H9 (cell line): ENCODE measurements around the gene PLEKHA7. TPM values are rescaled to one million over a fixed set of nuclear protein-coding genes. Genes with fewer than 3 reads are reported as not detected.
A peak's percentile ranks its signal among the peaks of the same experiment; 100 is the strongest.

ENCODE experiments used
- DNase-seq: peaks from one replicate; pipeline ENCODE4 v3.0.0-alpha.2; 2017
- H2AFZ ChIP-seq: one replicate; pipeline ENCODE4 v1.6.1; 2013; ENCODE audit warnings: mild to moderate bottlenecking, low read length, control low read depth, moderate library complexity
- H2AK5ac ChIP-seq: 2 replicates; pipeline ENCODE4 v1.6.1; 2013; ENCODE audit warnings: low read length, control low read depth, mixed read lengths; ENCODE audit not compliant: insufficient read length
- H2BK120ac ChIP-seq: one replicate; pipeline ENCODE4 v1.6.1; 2013; ENCODE audit warnings: low read depth, mild to moderate bottlenecking, low read length, control low read depth, inconsistent platforms; ENCODE audit not compliant: poor library complexity, severe bottlenecking
- H2BK12ac ChIP-seq: 2 replicates; pipeline ENCODE4 v1.6.1; 2013; ENCODE audit warnings: low read length, control low read depth, mixed read lengths, low read depth; ENCODE audit not compliant: insufficient read length
- H2BK15ac ChIP-seq: 2 replicates; pipeline ENCODE4 v1.6.1; 2013; ENCODE audit warnings: low read depth, low read length, control low read depth
- H2BK20ac ChIP-seq: one replicate; pipeline ENCODE4 v1.6.1; 2013; ENCODE audit warnings: low read depth, mild to moderate bottlenecking, low read length, control low read depth, inconsistent platforms; ENCODE audit not compliant: poor library complexity, severe bottlenecking
- H2BK5ac ChIP-seq: 2 replicates; pipeline ENCODE4 v1.6.1; 2013; ENCODE audit warnings: low read length, control low read depth, mixed read lengths; ENCODE audit not compliant: insufficient read length
- H3K14ac ChIP-seq: 2 replicates; pipeline ENCODE4 v1.6.1; 2013; ENCODE audit warnings: low read length, control low read depth; ENCODE audit not compliant: insufficient read depth
- H3K18ac ChIP-seq: 2 replicates; pipeline ENCODE4 v1.6.1; 2013; ENCODE audit warnings: low read depth, mild to moderate bottlenecking, mixed read lengths, low read length, control low read depth; ENCODE audit not compliant: insufficient read length
- H3K23ac ChIP-seq: 2 replicates; pipeline ENCODE4 v1.6.1; 2013; ENCODE audit warnings: low read length, control low read depth, mixed read lengths, low read depth; ENCODE audit not compliant: insufficient read length
- H3K23me2 ChIP-seq: 2 replicates; pipeline ENCODE4 v1.6.1; 2013; ENCODE audit warnings: low read depth, mild to moderate bottlenecking, mixed read lengths, low read length, control low read depth; ENCODE audit not compliant: insufficient read length, poor library complexity, severe bottlenecking
- H3K27ac ChIP-seq: 2 replicates; pipeline ENCODE4 v1.5.1; 2013; ENCODE audit warnings: low read length, control low read depth, mixed read lengths, low read depth; ENCODE audit not compliant: insufficient read length
- H3K27me3 ChIP-seq: 2 replicates; pipeline ENCODE4 v1.6.1; 2013; ENCODE audit warnings: low read length, control low read depth, inconsistent platforms; ENCODE audit not compliant: insufficient read depth
- H3K4ac ChIP-seq: 2 replicates; pipeline ENCODE4 v1.6.1; 2013; ENCODE audit warnings: low read depth, mild to moderate bottlenecking, control low read depth, inconsistent platforms, low read length, moderate library complexity
- H3K4me1 ChIP-seq: 2 replicates; pipeline ENCODE4 v1.6.1; 2013; ENCODE audit warnings: low read length, control low read depth, inconsistent platforms; ENCODE audit not compliant: insufficient read depth
- H3K4me2 ChIP-seq: 2 replicates; pipeline ENCODE4 v1.6.1; 2013; ENCODE audit warnings: low read length, control low read depth, mixed read lengths; ENCODE audit not compliant: insufficient read length, insufficient read depth
- H3K56ac ChIP-seq: 2 replicates; pipeline ENCODE4 v1.6.1; 2013; ENCODE audit warnings: low read depth, mild to moderate bottlenecking, mixed read lengths, low read length, control low read depth; ENCODE audit not compliant: insufficient read length
- H3K79me1 ChIP-seq: 2 replicates; pipeline ENCODE4 v1.6.1; 2013; ENCODE audit warnings: low read depth, mild to moderate bottlenecking, moderate library complexity, low read length, control low read depth, inconsistent platforms; ENCODE audit not compliant: insufficient read depth, poor library complexity, severe bottlenecking
- H3K79me2 ChIP-seq: 2 replicates; pipeline ENCODE4 v1.6.1; 2013; ENCODE audit warnings: low read length, control low read depth, inconsistent platforms; ENCODE audit not compliant: insufficient read depth
- H3K9ac ChIP-seq: 2 replicates; pipeline ENCODE4 v1.6.1; 2013; ENCODE audit warnings: low read length, control low read depth, mixed read lengths; ENCODE audit not compliant: insufficient read length; ENCODE audit errors: extremely low read depth
- H3K9me3 ChIP-seq: one replicate; pipeline ENCODE4 v1.6.1; 2013; ENCODE audit warnings: low read depth, low read length, inconsistent platforms; ENCODE audit not compliant: control insufficient read depth
- H3T11ph ChIP-seq: one replicate; pipeline ENCODE4 v1.6.1; 2013; ENCODE audit warnings: mild to moderate bottlenecking, low read length, control low read depth, inconsistent platforms
- H4K20me1 ChIP-seq: one replicate; pipeline ENCODE4 v1.6.1; 2013; ENCODE audit not compliant: control insufficient read depth, insufficient read length, insufficient read depth
- H4K5ac ChIP-seq: 2 replicates; pipeline ENCODE4 v1.6.1; 2013; ENCODE audit warnings: low read depth, mild to moderate bottlenecking, mixed read lengths, low read length, control low read depth; ENCODE audit not compliant: insufficient read length
- H4K8ac ChIP-seq: replicated peaks from 2 replicates; pipeline ENCODE4 v1.6.1; 2013; ENCODE audit warnings: low read length, control low read depth, mixed read lengths, low read depth; ENCODE audit not compliant: insufficient read length
- H4K91ac ChIP-seq: 2 replicates; pipeline ENCODE4 v1.6.1; 2013; ENCODE audit warnings: low read depth, mild to moderate bottlenecking, moderate library complexity, mixed read lengths, low read length, control low read depth; ENCODE audit not compliant: insufficient read length
- H3K27ac Mint-ChIP-seq, 3 experiments: 2 replicates in 2 of 3; 3 replicates in 1 of 3; pipeline ENCODE4 v1.8.0; 2020 to 2021; ENCODE audit warnings: mixed read lengths in 3 of 3, mild to moderate bottlenecking in 1 of 3, moderate library complexity in 1 of 3
- H3K27me3 Mint-ChIP-seq: 2 replicates; pipeline ENCODE4 v1.8.0; 2021; ENCODE audit warnings: low read depth, mild to moderate bottlenecking, moderate library complexity, mixed read lengths
- H3K36me3 Mint-ChIP-seq, 3 experiments: 2 replicates in 2 of 3; 3 replicates in 1 of 3; pipeline ENCODE4 v1.8.0; 2020 to 2021; ENCODE audit warnings: low read depth in 3 of 3, mixed read lengths in 3 of 3; ENCODE audit not compliant: insufficient read depth in 1 of 3
- H3K4me1 Mint-ChIP-seq, 2 experiments: 2 replicates each; pipeline ENCODE4 v1.8.0; 2020; ENCODE audit warnings: mixed read lengths in 2 of 2
- H3K4me3 Mint-ChIP-seq, 2 experiments: 2 replicates in 1 of 2; 3 replicates in 1 of 2; pipeline ENCODE4 v1.8.0; 2020 to 2021; ENCODE audit warnings: mild to moderate bottlenecking in 2 of 2, mixed read lengths in 2 of 2, moderate library complexity in 1 of 2
- H3K9me3 Mint-ChIP-seq, 2 experiments: 2 replicates in 1 of 2; 3 replicates in 1 of 2; pipeline ENCODE4 v1.8.0; 2020; ENCODE audit warnings: mild to moderate bottlenecking in 2 of 2, mixed read lengths in 2 of 2, moderate library complexity in 1 of 2
- WGBS: extraction: QIAGEN DNeasy Blood & Tissue Kit; methylation state at CpG from one replicate; pipeline ENCODE4 v1.1.7; 2013; ENCODE audit warnings: missing lambda C conversion rate, low lambda C conversion rate, mixed read lengths; ENCODE audit not compliant: insufficient read length; ENCODE audit errors: extremely low coverage; 5-methylcytosine and 5-hydroxymethylcytosine counted together
- total RNA-seq: library from RNA; stranded (reverse); gene quantifications from 2 replicates; pipeline ENCODE4 v1.2.1, GENCODE V29; 2021
- TF ChIP-seq, protein P1 (sequence below): fragments of 200-600 bp; sonication (generic); conservative IDR thresholded peaks from 3 replicates; pipeline ENCODE4 v1.8.0; 2021; ENCODE audit warnings: antibody characterized with exemption, mild to moderate bottlenecking

The PLEKHA7 gene
- total RNA-seq, 1 experiment from 2014 or later = 21.0 TPM

GRCh38 chr11:16814410-16815046, 199.7 kb downstream of the PLEKHA7 start:
- H3K4me1 ChIP-seq = no peaks in the 10 kb centered on the region
- H3K56ac ChIP-seq = no peak overlapping the region
- no peak overlapping the region for H4K5ac ChIP-seq
- no peak overlapping the region for H2BK15ac ChIP-seq
- H3K79me1 ChIP-seq = no peaks in the 10 kb centered on the region
- H3K4me2 ChIP-seq = no peak overlapping the region
- Mint-ChIP-seq H3K27ac (peak overlapping the region in 2 of 3 experiments; percentile 42 to 64; a peak in 2 of 7 replicates), H3K4me3 (no peak overlapping the region), H3K27me3 (no peaks in the 10 kb centered on the region), H3K4me1 (peaks cover 17 to 25% of the 10 kb centered on the region in 2 experiments), H3K9me3 (no peaks in the 10 kb centered on the region), H3K36me3 (peaks cover 11 to 36% (median 16%) of the 10 kb centered on the region in 3 experiments)
- H4K20me1 ChIP-seq = no peaks in the 10 kb centered on the region
- no peak overlapping the region for H3K4ac ChIP-seq
- H3K18ac ChIP-seq = no peak overlapping the region
- H3K27ac ChIP-seq = no peak overlapping the region
- no peak overlapping the region for H2BK5ac ChIP-seq
- no peak overlapping the region for H2AK5ac ChIP-seq
- H3K79me2 ChIP-seq = no peaks in the 10 kb centered on the region
- no peaks in the 10 kb centered on the region for H3K23me2 ChIP-seq
- H3K27me3 ChIP-seq = no peaks in the 10 kb centered on the region
- TF ChIP-seq, protein P1, sequence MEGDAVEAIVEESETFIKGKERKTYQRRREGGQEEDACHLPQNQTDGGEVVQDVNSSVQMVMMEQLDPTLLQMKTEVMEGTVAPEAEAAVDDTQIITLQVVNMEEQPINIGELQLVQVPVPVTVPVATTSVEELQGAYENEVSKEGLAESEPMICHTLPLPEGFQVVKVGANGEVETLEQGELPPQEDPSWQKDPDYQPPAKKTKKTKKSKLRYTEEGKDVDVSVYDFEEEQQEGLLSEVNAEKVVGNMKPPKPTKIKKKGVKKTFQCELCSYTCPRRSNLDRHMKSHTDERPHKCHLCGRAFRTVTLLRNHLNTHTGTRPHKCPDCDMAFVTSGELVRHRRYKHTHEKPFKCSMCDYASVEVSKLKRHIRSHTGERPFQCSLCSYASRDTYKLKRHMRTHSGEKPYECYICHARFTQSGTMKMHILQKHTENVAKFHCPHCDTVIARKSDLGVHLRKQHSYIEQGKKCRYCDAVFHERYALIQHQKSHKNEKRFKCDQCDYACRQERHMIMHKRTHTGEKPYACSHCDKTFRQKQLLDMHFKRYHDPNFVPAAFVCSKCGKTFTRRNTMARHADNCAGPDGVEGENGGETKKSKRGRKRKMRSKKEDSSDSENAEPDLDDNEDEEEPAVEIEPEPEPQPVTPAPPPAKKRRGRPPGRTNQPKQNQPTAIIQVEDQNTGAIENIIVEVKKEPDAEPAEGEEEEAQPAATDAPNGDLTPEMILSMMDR = no peak
- no peak overlapping the region for H3K14ac ChIP-seq
- no peaks in the 10 kb centered on the region for H3K9me3 ChIP-seq
- H2BK120ac ChIP-seq = no peak overlapping the region
- H3T11ph ChIP-seq = no peak overlapping the region
- no peak overlapping the region for H2AFZ ChIP-seq
- no peak for DNase-seq
- no peak overlapping the region for H2BK12ac ChIP-seq
- H2BK20ac ChIP-seq = no peak overlapping the region
- WGBS = no CpG with 5 or more reads among the region's 7 CpGs
- H4K91ac ChIP-seq = no peak overlapping the region
- H3K9ac ChIP-seq = no peak overlapping the region
- H4K8ac ChIP-seq = no peak overlapping the region
- no peak overlapping the region for H3K23ac ChIP-seq
